Natural killer cell (primary cell): ENCODE measurements around the gene CYP27B1. TPM values are rescaled to one million over a fixed set of nuclear protein-coding genes. Genes with fewer than 3 reads are reported as not detected.

Source experiments
- ATAC-seq, 3 donors: fragments of 150-1000 bp in 2 of 3; fragments of 200-7000 bp in 1 of 3; cut with Tn5 transposase; 1 replicate in 1 of 3; 2 replicates in 2 of 3; pipeline ENCODE4 v1.10.0; 2021; ENCODE audit warnings: mild to moderate bottlenecking in 2 of 3, moderate library complexity in 2 of 3
- DNase-seq, 2 donors: peaks; one replicate each; pipeline versions ENCODE4 v3.0.0 to v3.0.0-alpha.2; 2013 to 2021; ENCODE audit warnings: mixed read lengths in 1 of 2
- H3K27ac ChIP-seq: one replicate; pipeline ENCODE4 v1.5.1; 2013; ENCODE audit warnings: mild to moderate bottlenecking, low read length
- H3K27me3 ChIP-seq: one replicate; pipeline ENCODE4 v1.6.1; 2013; ENCODE audit warnings: low read length; ENCODE audit not compliant: control insufficient read depth, insufficient read depth
- H3K36me3 ChIP-seq: one replicate; pipeline ENCODE4 v1.6.1; 2013; ENCODE audit warnings: low read length; ENCODE audit not compliant: control insufficient read depth, insufficient read depth
- H3K4me1 ChIP-seq: one replicate; pipeline ENCODE4 v1.6.1; 2013; ENCODE audit warnings: low read length; ENCODE audit not compliant: control insufficient read depth, insufficient read depth
- H3K4me3 ChIP-seq: one replicate; pipeline ENCODE4 v1.5.1; 2013; ENCODE audit warnings: low read length
- H3K9me3 ChIP-seq: one replicate; pipeline ENCODE4 v1.6.1; 2013; ENCODE audit warnings: low read length; ENCODE audit not compliant: control insufficient read depth, insufficient read depth
- H3K27ac Mint-ChIP-seq, 2 donors: one replicate each; pipeline ENCODE4 v1.8.0; 2022; ENCODE audit warnings: mild to moderate bottlenecking in 2 of 2, mixed read lengths in 2 of 2, moderate library complexity in 1 of 2
- H3K27me3 Mint-ChIP-seq, 2 donors: one replicate each; pipeline ENCODE4 v1.8.0; 2022; ENCODE audit warnings: low read depth in 2 of 2, mixed read lengths in 2 of 2
- H3K36me3 Mint-ChIP-seq: one replicate; pipeline ENCODE4 v1.8.0; 2022; ENCODE audit warnings: mixed read lengths
- H3K4me1 Mint-ChIP-seq, 2 donors: one replicate each; pipeline ENCODE4 v1.8.0; 2022; ENCODE audit warnings: mixed read lengths in 2 of 2
- H3K4me3 Mint-ChIP-seq: one replicate; pipeline ENCODE4 v1.8.0; 2022; ENCODE audit warnings: mild to moderate bottlenecking, moderate library complexity, mixed read lengths
- H3K9me3 Mint-ChIP-seq, 2 donors: one replicate each; pipeline ENCODE4 v1.8.0; 2022; ENCODE audit warnings: mixed read lengths in 2 of 2
- CTCF ChIP-seq: fragments of 200-600 bp; IDR thresholded peaks from one replicate; pipeline ENCODE4 v1.8.0; 2022; ENCODE audit warnings: antibody characterized with exemption
- WGBS: methylation state at CpG from one replicate; pipeline ENCODE4 v1.1.7; 2013; ENCODE audit warnings: missing lambda C conversion rate; ENCODE audit not compliant: insufficient coverage; 5-methylcytosine and 5-hydroxymethylcytosine counted together
- intact Hi-C: fragments of 100-400 bp; cut with micrococcal nuclease; formaldehyde crosslinking; loops from one replicate; pipeline ENCODE4 v1.14.2; 2022
- total RNA-seq, 4 donors: library from RNA; stranded (reverse); fragments of 120-200 nt in 1 of 4; gene quantifications; one replicate each; pipeline versions ENCODE4 v1.2.3 to v1.2.4, GENCODE V29; 2013 to 2022

CYP27B1 gene
- total RNA-seq, 3 donors from 2014 or later (not counting 1 experiment from before 2014, with no cell fraction given) = 1.1 to 1.7 (median 1.6) TPM

GRCh38 chr12:57813971-57814772, 47.3 kb upstream of the CYP27B1 start:
- no peak overlapping the region for H3K27ac Mint-ChIP-seq
- peaks cover 7 to 10% of the 10 kb centered on the region in 2 donors for H3K4me1 Mint-ChIP-seq
- Histone ChIP-seq H3K27ac (no peak overlapping the region), H3K9me3 (no peaks in the 10 kb centered on the region), H3K27me3 (no peaks in the 10 kb centered on the region), H3K4me3 (no peak overlapping the region), H3K4me1 (no peaks in the 10 kb centered on the region), H3K36me3 (peaks cover 2% of the 10 kb centered on the region)
- H3K36me3 Mint-ChIP-seq = no peaks in the 10 kb centered on the region
- no peak overlapping the region for H3K4me3 Mint-ChIP-seq
- intact Hi-C loops = no loop called here
- ATAC-seq (no peak), DNase-seq (no peak)
- H3K27me3 Mint-ChIP-seq = no peaks in the 10 kb centered on the region
- no peak for TF ChIP-seq CTCF
- H3K9me3 Mint-ChIP-seq = no peaks in the 10 kb centered on the region
- WGBS = 90% methylated on average over 14 of the region's 17 CpGs

GRCh38 chr12:57813111-57813970, 46.5 kb upstream of the CYP27B1 start:
- no peak for TF ChIP-seq CTCF
- no peak overlapping the region for H3K4me3 ChIP-seq
- H3K36me3 Mint-ChIP-seq = no peaks in the 10 kb centered on the region
- WGBS = 88% methylated on average over 14 of the region's 14 CpGs
- H3K4me1 Mint-ChIP-seq = peaks cover 0 to 2% of the 10 kb centered on the region in 2 donors
- H3K9me3 ChIP-seq = no peaks in the 10 kb centered on the region
- no peak for ATAC-seq
- no peaks in the 10 kb centered on the region for H3K27me3 ChIP-seq
- H3K27me3 Mint-ChIP-seq = no peaks in the 10 kb centered on the region
- H3K4me3 Mint-ChIP-seq = no peak overlapping the region
- intact Hi-C loops = no loop called here
- no peak for DNase-seq
- no peaks in the 10 kb centered on the region for H3K9me3 Mint-ChIP-seq
- peaks cover 2% of the 10 kb centered on the region for H3K36me3 ChIP-seq
- no peaks in the 10 kb centered on the region for H3K4me1 ChIP-seq
- no peak overlapping the region for H3K27ac ChIP-seq
- H3K27ac Mint-ChIP-seq = no peak overlapping the region

- Histone ChIP-seq H3K27ac (no peak overlapping the region), H3K9me3 (no peaks in the 10 kb centered on the region), H3K4me3 (no peak overlapping the region), H3K36me3 (peaks cover 8% of the 10 kb centered on the region), H3K4me1 (no peaks in the 10 kb centered on the region), H3K27me3 (no peaks in the 10 kb centered on the region)
- H3K36me3 Mint-ChIP-seq = no peaks in the 10 kb centered on the region
- H3K9me3 Mint-ChIP-seq = no peaks in the 10 kb centered on the region
- no peaks in the 10 kb centered on the region for H3K4me1 Mint-ChIP-seq
- no peak overlapping the region for H3K27ac Mint-ChIP-seq
- no peak for TF ChIP-seq CTCF
- no peak for DNase-seq
- intact Hi-C loops = no loop called here
- H3K4me3 Mint-ChIP-seq = no peak overlapping the region
- WGBS = 89% methylated on average over 10 of the region's 10 CpGs
- ATAC-seq = no peak
- H3K27me3 Mint-ChIP-seq = no peaks in the 10 kb centered on the region
Observed at GRCh38 chr12:57811028-57811755, 44.3 kb upstream of the CYP27B1 start.
